ENCODE data around the gene HAPLN2. TPM values are rescaled to one million over a fixed set of nuclear protein-coding genes. Genes with fewer than 3 reads are reported as not detected.

HAPLN2 gene
- total RNA-seq, 2 experiments from 2014 or later, result not detected

GRCh38 chr1:156642265-156643048 lies 23.2 kb downstream of the HAPLN2 start:
- DNase-seq, result no peak
- H3K27ac Mint-ChIP-seq, result no peak overlapping the region
- no peaks in the 10 kb centered on the region for H3K9me3 Mint-ChIP-seq
- no peaks in the 10 kb centered on the region for H3K36me3 Mint-ChIP-seq (ENCODE audit: low read depth)
- POLR2A ChIA-PET, result interaction anchor here (0.9 to 1.1 kb wide), 3 partner anchors 33 to 138 kb away, joined by 3 to 4 read pairs (median 3); no protein-coding TSS in a partner anchor
- H3K4me3 Mint-ChIP-seq, result no peak overlapping the region
- H3K4me1 Mint-ChIP-seq, result peaks cover 42% of the 10 kb centered on the region
- CTCF ChIA-PET, result interaction anchor here (1.2 to 6.9 kb wide), 7 partner anchors 15 to 42 kb away, joined by 3 to 80 read pairs (median 7); partner anchors contain the start of gene HAPLN2
- H3K27me3 Mint-ChIP-seq, result peaks cover 87% of the 10 kb centered on the region

- no peak overlapping the region for H3K4me3 Mint-ChIP-seq
- POLR2A ChIA-PET, result interaction anchor here (0.6 to 1.8 kb wide), 9 partner anchors 8 to 154 kb away, joined by 3 to 7 read pairs (median 4); no protein-coding TSS in a partner anchor
- DNase-seq, result no peak
Observed at GRCh38 chr1:156643049-156643777, 24.0 kb downstream of the HAPLN2 start.

GRCh38 chr1:156643778-156644092 lies 24.5 kb downstream of the HAPLN2 start:
- Mint-ChIP-seq H3K36me3 (ENCODE audit: low read depth) (no peaks in the 10 kb centered on the region), H3K4me1 (peaks cover 42% of the 10 kb centered on the region), H3K4me3 (no peak overlapping the region), H3K27ac (peak overlapping the region; percentile 16), H3K9me3 (no peaks in the 10 kb centered on the region), H3K27me3 (peaks cover 89% of the 10 kb centered on the region)
- CTCF ChIA-PET, result interaction anchor here (0.6 to 6.9 kb wide), 15 partner anchors 9 to 82 kb away, joined by 3 to 80 read pairs (median 5); partner anchors contain the start of genes HAPLN2 and NAXE
- DNase-seq, result peak; percentile 78
- POLR2A ChIA-PET, result interaction anchor here (0.6 to 1.8 kb wide), 10 partner anchors 9 to 155 kb away, joined by 3 to 7 read pairs (median 4); no protein-coding TSS in a partner anchor

More at GRCh38 chr1:156643049-156643777, 24.0 kb downstream of the HAPLN2 start:
- Mint-ChIP-seq H3K4me1 (peaks cover 42% of the 10 kb centered on the region), H3K27ac (peak overlapping the region; percentile 16), H3K9me3 (no peaks in the 10 kb centered on the region), H3K36me3 (ENCODE audit: low read depth) (no peaks in the 10 kb centered on the region), H3K27me3 (peaks cover 89% of the 10 kb centered on the region)
- CTCF ChIA-PET, result interaction anchor here (0.6 to 6.9 kb wide), 13 partner anchors 8 to 82 kb away, joined by 3 to 80 read pairs (median 5); partner anchors contain the start of genes HAPLN2 and NAXE

GRCh38 chr1:156644146-156644545 lies 24.9 kb downstream of the HAPLN2 start:
- DNase-seq, result no peak
- Mint-ChIP-seq H3K27me3 (peaks cover 89% of the 10 kb centered on the region), H3K4me1 (peaks cover 42% of the 10 kb centered on the region), H3K27ac (no peak overlapping the region), H3K36me3 (ENCODE audit: low read depth) (no peaks in the 10 kb centered on the region), H3K4me3 (no peak overlapping the region), H3K9me3 (no peaks in the 10 kb centered on the region)
- CTCF ChIA-PET, result interaction anchor here (0.6 to 6.9 kb wide), 14 partner anchors 9 to 81 kb away, joined by 3 to 80 read pairs (median 5); partner anchors contain the start of genes HAPLN2 and NAXE
- POLR2A ChIA-PET, result interaction anchor here (0.6 to 1.8 kb wide), 7 partner anchors 9 to 155 kb away, joined by 3 to 7 read pairs (median 4); no protein-coding TSS in a partner anchor

- no peaks in the 10 kb centered on the region for H3K9me3 Mint-ChIP-seq
- peaks cover 42% of the 10 kb centered on the region for H3K4me1 Mint-ChIP-seq
- peaks cover 86% of the 10 kb centered on the region for H3K27me3 Mint-ChIP-seq
- no peak overlapping the region for H3K4me3 Mint-ChIP-seq
- H3K27ac Mint-ChIP-seq, result no peak overlapping the region
- ChIA-PET CTCF (interaction anchor here (1.0 to 6.9 kb wide), 4 partner anchors 16 to 53 kb away, joined by 3 to 80 read pairs (median 23); partner anchors contain the start of gene NAXE), POLR2A (interaction anchor here (1.6 to 1.8 kb wide), 2 partner anchors 11 to 17 kb away, joined by 4 to 7 read pairs; no protein-coding TSS in a partner anchor)
- DNase-seq, result no peak
- H3K36me3 Mint-ChIP-seq (ENCODE audit: low read depth), result no peaks in the 10 kb centered on the region
Observed at GRCh38 chr1:156644640-156645039, 25.4 kb downstream of the HAPLN2 start.

- no peak overlapping the region for H3K27ac Mint-ChIP-seq
- ChIA-PET POLR2A (interaction anchor here (1.5 to 1.8 kb wide), 3 partner anchors 10 to 19 kb away, joined by 3 to 5 read pairs (median 4); no protein-coding TSS in a partner anchor), CTCF (interaction anchor here (3.9 to 6.9 kb wide), 2 partner anchors 16 to 19 kb away, joined by 41 to 80 read pairs; no protein-coding TSS in a partner anchor)
- H3K36me3 Mint-ChIP-seq (ENCODE audit: low read depth), result no peaks in the 10 kb centered on the region
- H3K4me3 Mint-ChIP-seq, result no peak overlapping the region
- peaks cover 42% of the 10 kb centered on the region for H3K4me1 Mint-ChIP-seq
- H3K9me3 Mint-ChIP-seq, result no peaks in the 10 kb centered on the region
- no peak for DNase-seq
- H3K27me3 Mint-ChIP-seq, result peaks cover 83% of the 10 kb centered on the region
Observed at GRCh38 chr1:156645056-156645455, 25.8 kb downstream of the HAPLN2 start.

GRCh38 chr1:156645666-156646065 lies 26.5 kb downstream of the HAPLN2 start:
- ChIA-PET POLR2A (interaction anchor here (0.7 to 1.6 kb wide), 3 partner anchors 18 to 21 kb away, joined by 3 to 5 read pairs (median 3); no protein-coding TSS in a partner anchor), CTCF (interaction anchor here (1.0 to 6.9 kb wide), 4 partner anchors 11 to 200 kb away, joined by 3 to 80 read pairs (median 22); no protein-coding TSS in a partner anchor)
- no peaks in the 10 kb centered on the region for H3K9me3 Mint-ChIP-seq
- H3K27ac Mint-ChIP-seq, result no peak overlapping the region
- H3K27me3 Mint-ChIP-seq, result peaks cover 82% of the 10 kb centered on the region
- no peaks in the 10 kb centered on the region for H3K36me3 Mint-ChIP-seq (ENCODE audit: low read depth)
- no peak overlapping the region for H3K4me3 Mint-ChIP-seq
- DNase-seq, result no peak
- H3K4me1 Mint-ChIP-seq, result peaks cover 42% of the 10 kb centered on the region

GRCh38 chr1:156646738-156647211 lies 27.6 kb downstream of the HAPLN2 start:
- no peak for DNase-seq
- no peak overlapping the region for H3K4me3 Mint-ChIP-seq

GRCh38 chr1:156647351-156647750 lies 28.1 kb downstream of the HAPLN2 start:
- DNase-seq, result no peak
- no peaks in the 10 kb centered on the region for H3K36me3 Mint-ChIP-seq (ENCODE audit: low read depth)
- CTCF ChIA-PET, result interaction anchor here (4.5 to 6.9 kb wide), 2 partner anchors 12 to 22 kb away, joined by 31 to 80 read pairs; no protein-coding TSS in a partner anchor
- no peak overlapping the region for H3K4me3 Mint-ChIP-seq
- no peak overlapping the region for H3K27ac Mint-ChIP-seq
- peaks cover 76% of the 10 kb centered on the region for H3K27me3 Mint-ChIP-seq
- peaks cover 30% of the 10 kb centered on the region for H3K4me1 Mint-ChIP-seq
- POLR2A ChIA-PET, result no interaction called here
- H3K9me3 Mint-ChIP-seq, result no peaks in the 10 kb centered on the region

More at GRCh38 chr1:156646738-156647211, 27.6 kb downstream of the HAPLN2 start:
- Mint-ChIP-seq H3K27ac (no peak overlapping the region), H3K4me1 (peaks cover 31% of the 10 kb centered on the region), H3K36me3 (ENCODE audit: low read depth) (no peaks in the 10 kb centered on the region), H3K27me3 (peaks cover 75% of the 10 kb centered on the region), H3K9me3 (no peaks in the 10 kb centered on the region)
- ChIA-PET CTCF (interaction anchor here (1.2 to 6.9 kb wide), 2 partner anchors 10 to 21 kb away, joined by 4 to 80 read pairs; no protein-coding TSS in a partner anchor), POLR2A (interaction anchor here (1.5 to 1.6 kb wide), 2 partner anchors 19 to 21 kb away, joined by 3 to 5 read pairs; no protein-coding TSS in a partner anchor)

- POLR2A ChIA-PET, result interaction anchor here (0.7 to 1.9 kb wide), 3 partner anchors 17 to 81 kb away, joined by 3 to 5 read pairs (median 3); partner anchors contain the start of gene ISG20L2
- Mint-ChIP-seq H3K4me3 (no peak overlapping the region), H3K36me3 (ENCODE audit: low read depth) (no peaks in the 10 kb centered on the region), H3K27me3 (peaks cover 73% of the 10 kb centered on the region), H3K9me3 (no peaks in the 10 kb centered on the region), H3K27ac (no peak overlapping the region), H3K4me1 (peaks cover 18% of the 10 kb centered on the region)
- CTCF ChIA-PET, result interaction anchor here (0.9 to 4.5 kb wide), 5 partner anchors 11 to 202 kb away, joined by 3 to 37 read pairs (median 5); no protein-coding TSS in a partner anchor
- no peak for DNase-seq
Observed at GRCh38 chr1:156648496-156648895, 29.3 kb downstream of the HAPLN2 start.

GRCh38 chr1:156648951-156649350 lies 29.7 kb downstream of the HAPLN2 start:
- H3K27me3 Mint-ChIP-seq, result peaks cover 75% of the 10 kb centered on the region
- CTCF ChIA-PET, result interaction anchor here (0.9 to 4.5 kb wide), 5 partner anchors 11 to 203 kb away, joined by 3 to 37 read pairs (median 5); no protein-coding TSS in a partner anchor
- peaks cover 14% of the 10 kb centered on the region for H3K4me1 Mint-ChIP-seq
- H3K36me3 Mint-ChIP-seq (ENCODE audit: low read depth), result no peaks in the 10 kb centered on the region
- no peak overlapping the region for H3K27ac Mint-ChIP-seq
- no peaks in the 10 kb centered on the region for H3K9me3 Mint-ChIP-seq
- H3K4me3 Mint-ChIP-seq, result no peak overlapping the region
- POLR2A ChIA-PET, result interaction anchor here (0.7 to 1.9 kb wide), 3 partner anchors 17 to 80 kb away, joined by 3 to 5 read pairs (median 3); partner anchors contain the start of gene ISG20L2
- DNase-seq, result no peak
